Mesenchymal stem cell (in vitro differentiated cells and primary cell): ENCODE data around the gene RASGRP4.
A peak's percentile ranks its signal among the peaks of the same experiment; 100 is the strongest.

Source experiments
- DNase-seq: peaks from one replicate; pipeline ENCODE4 v3.0.0-alpha.2; 2013
- H2AFZ ChIP-seq: one replicate; pipeline ENCODE4 v1.6.1; 2013; ENCODE audit warnings: low read depth, mild to moderate bottlenecking, control low read depth, inconsistent platforms, low read length, moderate library complexity
- H2AK5ac ChIP-seq: 2 replicates; pipeline ENCODE4 v1.6.1; 2013; ENCODE audit warnings: low read length, moderate library complexity, mild to moderate bottlenecking, inconsistent platforms; ENCODE audit not compliant: severe bottlenecking
- H2BK120ac ChIP-seq: one replicate; pipeline ENCODE4 v1.6.1; 2013; ENCODE audit warnings: low read depth, mild to moderate bottlenecking, inconsistent platforms, low read length, moderate library complexity
- H2BK12ac ChIP-seq, 2 experiments: one replicate each; pipeline ENCODE4 v1.6.1; 2013; ENCODE audit warnings: inconsistent platforms in 2 of 2, low read length in 2 of 2, mild to moderate bottlenecking in 2 of 2, moderate library complexity in 2 of 2, control low read depth in 1 of 2
- H2BK15ac ChIP-seq: one replicate; pipeline ENCODE4 v1.6.1; 2013; ENCODE audit warnings: mild to moderate bottlenecking, low read depth, inconsistent platforms; ENCODE audit not compliant: poor library complexity, severe bottlenecking
- H2BK5ac ChIP-seq: 2 replicates; pipeline ENCODE4 v1.6.1; 2013; ENCODE audit warnings: low read depth, mild to moderate bottlenecking, low read length, control low read depth, inconsistent platforms; ENCODE audit not compliant: poor library complexity, severe bottlenecking
- H3K14ac ChIP-seq, 2 experiments: one replicate each; pipeline ENCODE4 v1.6.1; 2013; ENCODE audit warnings: inconsistent platforms in 2 of 2, low read length in 2 of 2, control low read depth in 1 of 2, mild to moderate bottlenecking in 1 of 2, moderate library complexity in 1 of 2
- H3K18ac ChIP-seq, 2 experiments: one replicate each; pipeline ENCODE4 v1.6.1; 2013; ENCODE audit warnings: inconsistent platforms in 2 of 2, low read length in 2 of 2, control low read depth in 1 of 2, low read depth in 1 of 2, mild to moderate bottlenecking in 1 of 2
- H3K23ac ChIP-seq, 2 experiments: one replicate each; pipeline ENCODE4 v1.6.1; 2013; ENCODE audit warnings: inconsistent platforms in 2 of 2, low read length in 2 of 2, mild to moderate bottlenecking in 2 of 2, moderate library complexity in 2 of 2, control low read depth in 1 of 2
- H3K27ac ChIP-seq: 2 replicates; pipeline ENCODE4 v1.5.1; 2013; ENCODE audit warnings: mild to moderate bottlenecking, moderate library complexity, low read length, control low read depth, inconsistent platforms; ENCODE audit not compliant: poor library complexity, severe bottlenecking
- H3K27me3 ChIP-seq, 2 experiments: 2 replicates each; pipeline versions ENCODE4 v1.6.1 to v1.7.0; 2013; ENCODE audit warnings: low read length in 2 of 2, mild to moderate bottlenecking in 2 of 2, moderate library complexity in 2 of 2, control low read depth in 1 of 2, inconsistent platforms in 1 of 2; ENCODE audit not compliant: control insufficient read depth in 1 of 2, insufficient read depth in 1 of 2
- H3K36me3 ChIP-seq, 2 experiments: 2 replicates each; pipeline versions ENCODE4 v1.6.1 to v1.7.0; 2013; ENCODE audit warnings: low read length in 2 of 2, control low read depth in 1 of 2, inconsistent platforms in 1 of 2, low read depth in 1 of 2, mild to moderate bottlenecking in 1 of 2; ENCODE audit not compliant: insufficient read depth in 2 of 2, control insufficient read depth in 1 of 2
- H3K4ac ChIP-seq, 2 experiments: one replicate each; pipeline ENCODE4 v1.6.1; 2013; ENCODE audit warnings: inconsistent platforms in 2 of 2, low read length in 2 of 2, mild to moderate bottlenecking in 2 of 2, moderate library complexity in 2 of 2, control low read depth in 1 of 2, low read depth in 1 of 2
- H3K4me1 ChIP-seq: 2 replicates; pipeline ENCODE4 v1.6.1; 2013; ENCODE audit warnings: low read depth, low read length, control low read depth; ENCODE audit not compliant: control insufficient read depth, insufficient read depth
- H3K4me2 ChIP-seq: 2 replicates; pipeline ENCODE4 v1.6.1; 2013; ENCODE audit warnings: low read length, mild to moderate bottlenecking, inconsistent platforms; ENCODE audit not compliant: poor library complexity, severe bottlenecking
- H3K4me3 ChIP-seq, 2 experiments: 2 replicates each; pipeline versions ENCODE4 v1.5.1 to v1.7.0; 2013; ENCODE audit warnings: low read length in 2 of 2, mild to moderate bottlenecking in 2 of 2, control low read depth in 1 of 2, low read depth in 1 of 2; ENCODE audit not compliant: insufficient read depth in 1 of 2
- H3K79me1 ChIP-seq: replicated peaks from 2 replicates; pipeline ENCODE4 v1.6.1; 2013; ENCODE audit warnings: mild to moderate bottlenecking, control low read depth, low read length, inconsistent platforms; ENCODE audit not compliant: poor library complexity, severe bottlenecking
- H3K9ac ChIP-seq: 2 replicates; pipeline ENCODE4 v1.7.0; 2013; ENCODE audit warnings: mild to moderate bottlenecking, low read length, moderate library complexity
- H3K9me3 ChIP-seq: 2 replicates; pipeline ENCODE4 v1.7.0; 2013; ENCODE audit warnings: mild to moderate bottlenecking, low read length; ENCODE audit not compliant: control insufficient read depth
- H4K8ac ChIP-seq: one replicate; pipeline ENCODE4 v1.6.1; 2013; ENCODE audit warnings: inconsistent platforms, mild to moderate bottlenecking, low read length, moderate library complexity
- H4K91ac ChIP-seq: one replicate; pipeline ENCODE4 v1.6.1; 2013; ENCODE audit warnings: mild to moderate bottlenecking, low read length, inconsistent platforms
- WGBS: methylation state at CpG from one replicate; pipeline ENCODE4 v1.1.7; 2013; ENCODE audit warnings: mixed read lengths; 5-methylcytosine and 5-hydroxymethylcytosine counted together

The RASGRP4 gene

DNA sequence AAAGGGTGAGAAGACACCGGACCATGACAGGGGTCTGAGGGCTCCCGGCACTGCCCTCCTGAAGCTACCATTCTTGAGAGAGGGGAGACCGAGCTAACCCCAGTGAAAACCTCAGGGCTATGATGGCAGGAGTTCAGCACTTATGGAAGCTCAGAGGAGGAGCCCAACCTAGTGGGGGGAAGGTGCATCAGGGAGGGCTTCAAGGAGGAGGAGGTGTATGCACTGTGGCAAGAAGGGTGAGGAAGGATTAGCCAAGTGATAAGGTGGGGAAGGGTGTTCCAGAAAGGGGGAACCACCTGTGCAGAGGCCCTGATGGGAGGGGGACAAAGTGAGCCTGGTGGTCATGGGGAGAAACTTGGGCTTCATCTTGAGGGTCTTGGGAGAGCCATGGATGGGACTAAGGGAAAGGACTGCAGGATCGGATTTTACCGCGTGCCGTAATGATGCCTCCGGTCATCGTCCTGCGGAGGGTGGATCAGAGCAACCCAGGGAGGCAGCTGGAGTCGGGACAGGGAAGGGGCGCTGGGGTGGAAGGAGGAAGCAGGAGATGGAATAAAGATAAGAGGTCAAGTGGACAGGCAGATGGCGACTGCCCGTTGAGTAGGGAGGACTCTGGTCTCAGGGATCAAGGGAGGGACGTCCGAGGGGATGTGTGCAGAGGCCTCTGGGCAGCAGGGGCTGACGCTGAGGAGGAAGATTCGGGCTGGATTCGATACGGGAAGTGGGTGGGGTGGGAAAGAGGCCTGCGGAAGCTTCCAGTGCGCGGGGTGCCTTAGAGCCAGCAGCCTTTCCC lies 65.0 kb downstream of the RASGRP4 start:
- Histone ChIP-seq H3K9ac (no peak overlapping the region), H2AK5ac (no peak overlapping the region), H3K4me3 (peak overlapping the region; percentile 73 to 77), H2BK15ac (no peak overlapping the region), H2BK120ac (no peak overlapping the region), H2BK12ac (no peak overlapping the region), H3K23ac (no peak overlapping the region), H4K91ac (no peak overlapping the region), H3K27me3 (peaks cover 44 to 61% of the 10 kb centered on the region in 2 experiments), H2BK5ac (no peak overlapping the region), H3K36me3 (no peaks in the 10 kb centered on the region), H3K14ac (no peak overlapping the region), H3K4me2 (peak overlapping the region; percentile 100), H3K79me1 (no peaks in the 10 kb centered on the region), H3K18ac (no peak overlapping the region), H3K4me1 (peaks cover 13% of the 10 kb centered on the region), H2AFZ (peak overlapping the region; percentile 54), H3K9me3 (no peaks in the 10 kb centered on the region), H4K8ac (no peak overlapping the region), H3K27ac (no peak overlapping the region), H3K4ac (no peak overlapping the region)
- 23% methylated on average over 22 of the region's 23 CpGs for WGBS
- no peak for DNase-seq

DNA sequence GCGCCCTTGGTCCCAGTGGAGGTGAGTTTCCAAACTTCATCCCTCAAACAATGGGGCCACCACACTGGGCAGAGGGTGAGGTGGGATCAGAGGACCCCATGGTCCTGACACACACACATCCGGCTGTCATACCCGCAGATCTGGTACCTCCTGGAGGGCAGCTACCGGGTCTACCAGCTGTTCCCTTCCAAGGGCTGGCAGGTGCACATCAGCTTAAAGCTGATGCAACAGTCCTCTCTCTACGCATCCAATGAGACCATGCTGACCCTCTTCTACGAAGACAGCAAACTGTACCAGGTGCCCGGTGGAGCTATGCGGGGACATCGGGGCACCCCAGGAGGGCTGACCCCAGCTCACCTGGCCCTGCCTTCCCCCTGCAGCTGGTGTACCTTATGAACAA lies 65.7 kb downstream of the RASGRP4 start:
- WGBS = 90% methylated on average over 8 of the region's 9 CpGs
- no peak overlapping the region for H2AFZ ChIP-seq

GRCh38 chr19:38359242-38360021 lies 66.6 kb downstream of the RASGRP4 start:
- Histone ChIP-seq H2BK5ac (no peak overlapping the region), H3K18ac (no peak overlapping the region), H3K4me1 (peaks cover 13% of the 10 kb centered on the region), H3K79me1 (no peaks in the 10 kb centered on the region), H4K8ac (no peak overlapping the region), H4K91ac (no peak overlapping the region), H3K4me2 (no peak overlapping the region), H2BK12ac (no peak overlapping the region), H2AFZ (no peak overlapping the region), H3K9ac (no peak overlapping the region), H2BK120ac (no peak overlapping the region), H3K4ac (no peak overlapping the region), H3K4me3 (no peak overlapping the region), H3K23ac (no peak overlapping the region), H3K14ac (no peak overlapping the region), H3K9me3 (no peaks in the 10 kb centered on the region), H2AK5ac (no peak overlapping the region), H2BK15ac (no peak overlapping the region), H3K36me3 (no peaks in the 10 kb centered on the region), H3K27me3 (peaks cover 49 to 59% of the 10 kb centered on the region in 2 experiments), H3K27ac (no peak overlapping the region)
- WGBS = 59% methylated on average over 18 of the region's 18 CpGs
- DNase-seq = no peak

More for the DNA sequence above, 65.7 kb downstream of the RASGRP4 start:
- Histone ChIP-seq H3K79me1 (no peaks in the 10 kb centered on the region), H2BK120ac (no peak overlapping the region), H3K36me3 (no peaks in the 10 kb centered on the region), H3K27ac (no peak overlapping the region), H2BK5ac (no peak overlapping the region), H3K23ac (no peak overlapping the region), H3K4me3 (no peak overlapping the region), H3K9me3 (no peaks in the 10 kb centered on the region), H4K8ac (no peak overlapping the region), H3K4ac (no peak overlapping the region), H3K27me3 (peaks cover 44 to 63% of the 10 kb centered on the region in 2 experiments), H2AK5ac (no peak overlapping the region), H2BK12ac (no peak overlapping the region), H3K14ac (no peak overlapping the region), H3K4me2 (no peak overlapping the region), H3K4me1 (peaks cover 13% of the 10 kb centered on the region), H3K9ac (no peak overlapping the region), H4K91ac (no peak overlapping the region), H3K18ac (no peak overlapping the region), H2BK15ac (no peak overlapping the region)
- no peak for DNase-seq
